SU-DHL-6 (cell line): Measurements from ENCODE around the gene ABTB1.

Experiments used
- EZH2phosphoT487 ChIP-seq: fragments of 200-600 bp; sonication (generic), shearing (Covaris generic); conservative IDR thresholded peaks from 2 replicates; pipeline ENCODE4 v1.6.1; 2018; ENCODE audit warnings: mild to moderate bottlenecking, antibody characterized with exemption, low read length, moderate library complexity, mixed read lengths
- TF ChIP-seq, protein P1 (sequence below): fragments of 200-600 bp; sonication (generic); IDR thresholded peaks from one replicate; pipeline ENCODE4 v1.5.1; 2017; ENCODE audit warnings: antibody characterized with exemption, mild to moderate bottlenecking, low read length, moderate library complexity; ENCODE audit not compliant: insufficient read depth, poor library complexity, severe bottlenecking

DNA sequence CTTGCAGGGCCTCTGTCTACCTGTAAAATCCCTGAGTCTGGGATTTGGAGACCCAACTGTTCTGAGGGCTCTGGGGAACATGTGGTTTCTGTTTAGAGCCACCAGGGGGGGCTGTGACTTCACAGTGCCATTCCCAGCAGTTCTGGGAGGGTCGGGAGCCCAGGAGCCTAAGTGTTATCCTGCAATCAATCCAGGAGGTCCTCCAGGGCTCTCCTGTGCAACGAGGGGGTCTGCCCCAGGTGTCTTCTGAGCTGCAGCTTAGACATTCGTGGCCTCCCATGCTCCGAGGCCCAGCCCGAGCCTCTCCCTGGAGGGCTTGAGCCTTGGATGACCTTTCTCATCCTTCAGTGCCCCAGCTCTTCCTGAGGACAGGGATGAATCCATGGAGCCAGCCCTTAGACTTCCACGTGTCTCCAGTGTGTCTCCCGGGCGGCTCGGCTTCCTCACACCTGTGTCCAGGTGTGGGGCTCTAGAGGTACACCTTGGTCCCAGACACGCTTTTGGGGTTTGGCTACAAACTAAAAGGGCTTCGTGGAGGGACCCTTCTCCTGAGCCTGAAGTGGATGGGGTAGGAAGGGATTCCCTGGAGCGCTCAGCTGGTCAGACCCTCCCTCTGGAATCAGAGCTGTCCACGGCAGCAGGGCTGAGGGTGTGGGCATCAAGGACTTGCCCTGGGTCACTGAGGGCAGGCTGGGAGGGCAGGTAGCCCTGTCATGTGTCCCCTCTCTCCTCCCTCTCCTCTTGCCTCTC is 20.3 kb upstream of the ABTB1 start:
- TF ChIP-seq, protein P1, sequence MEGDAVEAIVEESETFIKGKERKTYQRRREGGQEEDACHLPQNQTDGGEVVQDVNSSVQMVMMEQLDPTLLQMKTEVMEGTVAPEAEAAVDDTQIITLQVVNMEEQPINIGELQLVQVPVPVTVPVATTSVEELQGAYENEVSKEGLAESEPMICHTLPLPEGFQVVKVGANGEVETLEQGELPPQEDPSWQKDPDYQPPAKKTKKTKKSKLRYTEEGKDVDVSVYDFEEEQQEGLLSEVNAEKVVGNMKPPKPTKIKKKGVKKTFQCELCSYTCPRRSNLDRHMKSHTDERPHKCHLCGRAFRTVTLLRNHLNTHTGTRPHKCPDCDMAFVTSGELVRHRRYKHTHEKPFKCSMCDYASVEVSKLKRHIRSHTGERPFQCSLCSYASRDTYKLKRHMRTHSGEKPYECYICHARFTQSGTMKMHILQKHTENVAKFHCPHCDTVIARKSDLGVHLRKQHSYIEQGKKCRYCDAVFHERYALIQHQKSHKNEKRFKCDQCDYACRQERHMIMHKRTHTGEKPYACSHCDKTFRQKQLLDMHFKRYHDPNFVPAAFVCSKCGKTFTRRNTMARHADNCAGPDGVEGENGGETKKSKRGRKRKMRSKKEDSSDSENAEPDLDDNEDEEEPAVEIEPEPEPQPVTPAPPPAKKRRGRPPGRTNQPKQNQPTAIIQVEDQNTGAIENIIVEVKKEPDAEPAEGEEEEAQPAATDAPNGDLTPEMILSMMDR: peak; percentile 80
- no peak for TF ChIP-seq EZH2phosphoT487
